Activated CD8-positive, alpha-beta memory T cell treated with anti-CD3 and anti-CD28 coated beads for 1 hour (primary cell): ENCODE data around the gene GJA3.
A peak's percentile ranks its signal among the peaks of the same experiment; 100 is the strongest.

Experiments used
- DNase-seq, 2 donors: peaks; one replicate each; pipeline ENCODE4 v3.0.0-alpha.2; 2020; ENCODE audit warnings: low read depth in 1 of 2; ENCODE audit errors: extremely low read depth in 1 of 2

Gene GJA3

GRCh38 chr13:20160306-20161274 lies at the start of gene GJA3:
GJA3 (minus strand) TSS chr13:20161052; CDS start chr13:20143288, 17,764 bp downstream.
- peak; percentile 42 to 46 for DNase-seq

GRCh38 chr13:20209948-20210347 lies 49.1 kb upstream of the GJA3 start:
- no peak for DNase-seq

GRCh38 chr13:20206698-20207235 lies 45.9 kb upstream of the GJA3 start:
- DNase-seq, result no peak

- DNase-seq, result no peak
Observed at GRCh38 chr13:20206065-20206697, 45.3 kb upstream of the GJA3 start.

GRCh38 chr13:20198781-20199180 lies 37.9 kb upstream of the GJA3 start:
- no peak for DNase-seq

GRCh38 chr13:20197361-20197834 lies 36.5 kb upstream of the GJA3 start:
- DNase-seq, result no peak

GRCh38 chr13:20195801-20196200 lies 34.9 kb upstream of the GJA3 start:
- no peak for DNase-seq

GRCh38 chr13:20193907-20194631 lies 33.2 kb upstream of the GJA3 start:
- DNase-seq, result no peak

- DNase-seq, result no peak
Observed at GRCh38 chr13:20193162-20193906, 32.5 kb upstream of the GJA3 start.

- no peak for DNase-seq
Observed at GRCh38 chr13:20192836-20193161, 31.9 kb upstream of the GJA3 start, which contains the start of gene GJB2. GJB2 (minus strand) TSS chr13:20192938; CDS start chr13:20189581, 3,357 bp downstream.

- DNase-seq, result no peak
Observed at GRCh38 chr13:20192158-20192835, 31.4 kb upstream of the GJA3 start.

- no peak for DNase-seq
Observed at GRCh38 chr13:20191311-20192157, 30.7 kb upstream of the GJA3 start.

- DNase-seq, result no peak
Observed at GRCh38 chr13:20190481-20191310, 29.8 kb upstream of the GJA3 start.

GRCh38 chr13:20190076-20190475 lies 29.2 kb upstream of the GJA3 start:
- no peak for DNase-seq

GRCh38 chr13:20188667-20189553 lies 28.1 kb upstream of the GJA3 start:
- DNase-seq, result no peak

- no peak for DNase-seq
Observed at GRCh38 chr13:20186771-20187170, 25.9 kb upstream of the GJA3 start.
